ENCODE measurements around the gene SEMA4D.

Gene SEMA4D

GRCh38 chr9:89446261-89446960 is 51.5 kb downstream of the SEMA4D start:
- DNase-seq (ENCODE audit: low read depth in 2 of 2), result no peak

GRCh38 chr9:89445801-89446251 is 52.1 kb downstream of the SEMA4D start:
- DNase-seq (ENCODE audit: low read depth in 2 of 2), result no peak

DNA sequence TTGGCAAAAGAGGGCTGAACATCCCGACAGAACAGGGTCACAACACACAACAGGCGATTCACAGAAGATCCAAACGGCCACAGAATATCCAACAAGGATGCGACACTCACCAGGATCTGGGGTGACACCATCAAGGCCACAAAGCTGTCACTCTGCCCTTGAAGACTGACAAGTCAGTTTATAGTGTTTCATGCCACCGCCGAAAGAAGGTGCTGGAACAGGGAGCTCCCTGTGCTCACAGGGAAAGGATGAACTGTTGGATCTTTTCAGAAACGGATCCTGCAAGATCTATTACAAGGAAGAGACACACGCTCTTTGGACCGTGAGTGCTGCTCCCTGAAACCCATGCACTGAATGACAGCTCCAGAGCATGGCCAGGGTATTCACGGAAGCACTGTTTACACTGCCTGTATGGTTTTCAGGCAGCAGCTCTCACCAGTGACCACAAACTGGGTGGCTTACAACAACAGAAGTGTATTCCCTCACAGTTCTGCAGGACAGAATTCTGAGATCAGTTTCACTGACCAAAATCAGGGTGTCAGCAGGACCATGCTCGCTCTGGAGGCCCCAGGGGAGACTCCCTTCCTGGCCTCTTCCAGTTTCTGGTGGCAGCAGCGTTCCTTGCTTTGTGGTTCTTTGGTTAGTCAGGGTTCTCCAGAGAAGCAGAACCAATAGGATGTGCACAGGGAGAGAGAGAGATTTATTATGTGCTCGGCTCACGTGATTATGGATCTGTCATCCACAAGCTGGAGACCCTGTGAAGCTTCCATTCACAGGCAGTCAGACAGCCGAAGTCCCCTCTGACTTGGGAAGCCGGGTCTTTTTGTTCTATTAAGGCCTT is 52.8 kb downstream of the SEMA4D start:
- DNase-seq (ENCODE audit: low read depth in 2 of 2), result no peak

- DNase-seq (ENCODE audit: low read depth in 2 of 2), result no peak
These were observed 53.6 kb downstream of the SEMA4D start for GRCh38 chr9:89444274-89444673.

DNA sequence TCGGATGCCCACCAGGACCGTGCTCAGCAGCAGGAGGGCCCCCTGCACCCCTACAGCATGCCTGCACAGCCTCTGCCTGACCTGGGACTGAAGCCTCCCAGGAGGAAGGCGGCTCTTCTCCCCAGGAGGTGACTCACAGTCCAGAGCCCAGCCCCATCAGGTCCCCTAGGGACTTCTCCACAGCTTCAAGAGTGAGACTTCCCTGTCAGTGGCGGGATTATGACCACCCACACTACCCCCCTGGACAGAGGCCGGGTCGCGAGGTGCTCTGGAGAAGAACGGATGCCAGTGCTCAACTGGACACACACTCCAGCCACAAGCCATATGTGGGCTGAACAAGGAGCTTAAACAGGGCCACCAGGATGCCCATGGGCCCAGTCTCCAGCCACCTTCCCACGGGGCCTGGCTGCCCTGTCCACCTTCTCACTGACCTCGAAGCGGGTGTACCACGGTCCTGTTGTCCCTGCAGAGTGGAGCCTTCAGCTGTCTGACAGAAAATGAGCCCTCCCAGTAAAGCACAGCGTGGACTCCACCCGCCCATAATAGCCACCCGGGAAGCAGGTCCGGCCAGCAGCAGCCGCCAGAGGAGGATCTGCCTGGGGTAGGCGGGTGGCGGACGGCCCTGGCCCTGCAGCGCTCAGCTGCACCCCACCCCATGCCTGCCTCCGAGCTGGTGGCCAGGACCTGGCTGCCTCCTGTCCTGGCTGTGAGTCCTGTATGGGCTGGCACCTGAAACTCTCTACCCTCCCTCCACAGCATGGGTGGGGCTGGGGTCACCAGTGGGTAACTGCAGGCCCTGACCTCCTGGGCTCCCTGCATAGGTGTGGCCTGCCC is 54.7 kb downstream of the SEMA4D start:
- no peak for DNase-seq (ENCODE audit: low read depth in 2 of 2)

GRCh38 chr9:89442501-89442978 is 55.4 kb downstream of the SEMA4D start:
- no peak for DNase-seq (ENCODE audit: low read depth in 2 of 2)

GRCh38 chr9:89441986-89442385 is 55.9 kb downstream of the SEMA4D start:
- DNase-seq (ENCODE audit: low read depth in 2 of 2), result no peak

DNA sequence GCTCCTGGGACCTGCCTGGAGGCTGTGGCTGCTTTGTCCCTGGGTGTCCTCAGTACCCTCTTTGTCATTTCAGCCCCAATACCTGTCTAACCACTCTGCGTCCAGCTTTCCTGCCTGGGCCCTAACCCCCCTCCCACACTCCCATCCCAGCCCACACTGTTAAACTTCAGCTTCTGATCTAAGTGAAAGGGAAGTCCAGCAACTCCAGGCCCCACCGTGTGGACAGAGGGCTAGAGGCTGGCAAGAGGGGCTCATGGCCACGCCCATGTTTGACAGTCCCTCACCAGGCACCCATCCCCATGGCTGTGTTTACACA is 56.3 kb downstream of the SEMA4D start:
- DNase-seq (ENCODE audit: low read depth in 2 of 2), result no peak

- DNase-seq (ENCODE audit: low read depth in 2 of 2), result no peak
These were observed 56.8 kb downstream of the SEMA4D start for GRCh38 chr9:89440951-89441654.

DNA sequence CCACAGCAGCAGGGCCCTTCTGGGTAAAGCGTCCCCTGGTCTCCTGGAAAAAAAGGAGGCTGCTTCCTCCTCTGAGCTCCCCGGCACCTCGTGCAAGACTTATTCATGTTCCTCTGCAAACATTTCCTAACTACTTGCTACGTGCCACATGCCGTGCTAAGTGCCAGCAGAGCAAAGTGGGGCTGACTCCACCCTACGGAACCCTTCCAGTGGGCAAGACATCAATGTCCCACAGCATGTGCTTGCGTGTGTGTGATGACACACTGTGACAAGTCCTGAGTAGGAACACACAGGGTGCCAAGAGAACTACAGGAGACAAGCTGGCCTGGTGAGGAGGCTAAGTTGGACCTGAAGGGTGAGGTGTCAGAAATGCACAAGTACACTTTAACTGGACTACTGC is 57.4 kb downstream of the SEMA4D start:
- DNase-seq (ENCODE audit: low read depth in 2 of 2), result no peak

DNA sequence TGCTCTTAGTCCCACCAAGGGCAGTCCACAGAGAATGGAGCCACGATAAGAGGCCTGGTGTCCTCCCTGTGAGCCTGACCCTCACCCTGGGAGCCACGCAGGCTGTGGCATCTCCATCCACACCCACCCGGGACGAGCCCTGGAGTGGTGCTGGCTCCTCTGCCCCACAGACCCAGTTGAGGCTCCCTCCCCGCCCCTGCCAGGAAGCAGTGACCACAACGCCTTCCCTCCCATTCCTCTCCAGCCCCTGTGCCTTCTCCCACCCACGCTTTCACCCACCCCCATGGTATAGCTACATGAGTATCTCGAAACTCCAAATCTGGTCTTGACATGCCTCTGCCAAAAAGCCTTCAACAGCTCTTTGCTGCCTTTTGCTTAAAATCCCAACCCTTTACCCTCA is 57.9 kb downstream of the SEMA4D start:
- no peak for DNase-seq (ENCODE audit: low read depth in 2 of 2)

DNA sequence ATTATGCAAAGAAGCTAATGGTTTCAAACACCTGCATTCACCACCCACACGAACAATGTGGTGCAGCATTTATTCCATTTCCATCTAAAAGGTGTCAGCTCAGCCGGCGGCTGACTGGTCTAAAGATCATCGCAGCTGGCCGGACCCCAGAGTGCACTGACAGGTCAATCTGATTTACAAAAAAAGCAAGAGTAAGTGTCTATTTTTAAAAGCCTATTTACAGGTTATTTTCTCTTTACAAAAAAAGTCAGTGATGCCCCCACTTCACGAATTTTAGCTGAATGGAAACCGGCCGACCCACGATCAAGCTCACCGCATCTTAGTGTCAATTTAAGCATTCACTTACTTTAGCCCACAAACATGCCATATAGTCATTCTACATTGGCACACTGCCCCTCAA is 58.3 kb downstream of the SEMA4D start:
- DNase-seq (ENCODE audit: low read depth in 2 of 2), result no peak

- DNase-seq (ENCODE audit: low read depth in 2 of 2), result no peak
These were observed 59.7 kb downstream of the SEMA4D start for GRCh38 chr9:89438194-89438593.

DNA sequence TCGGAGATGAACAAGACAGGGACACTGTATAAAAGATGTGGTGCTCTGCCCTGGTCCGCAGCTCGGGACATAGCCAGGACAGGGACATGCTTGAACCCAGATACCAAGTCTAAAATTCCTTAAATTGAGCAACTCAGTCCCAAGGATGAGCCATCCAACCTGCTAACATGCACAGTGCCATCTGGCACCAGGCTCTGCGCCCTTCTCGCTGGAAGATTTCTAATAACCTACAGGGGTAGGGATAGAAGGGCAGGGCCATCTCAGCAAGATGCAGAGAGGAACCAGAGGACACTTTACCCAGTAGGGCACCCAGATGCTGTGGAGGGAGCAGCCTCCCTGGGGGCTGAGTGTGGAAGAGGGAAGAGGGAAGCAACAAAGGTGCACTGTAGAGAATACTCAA is 60.1 kb downstream of the SEMA4D start:
- DNase-seq (ENCODE audit: low read depth in 2 of 2), result no peak

GRCh38 chr9:89436963-89437625 is 60.8 kb downstream of the SEMA4D start:
- DNase-seq (ENCODE audit: low read depth in 2 of 2), result no peak

GRCh38 chr9:89436326-89436725 is 61.6 kb downstream of the SEMA4D start:
- no peak for DNase-seq (ENCODE audit: low read depth in 2 of 2)

GRCh38 chr9:89435071-89435823 is 62.7 kb downstream of the SEMA4D start:
- no peak for DNase-seq (ENCODE audit: low read depth in 2 of 2)

DNA sequence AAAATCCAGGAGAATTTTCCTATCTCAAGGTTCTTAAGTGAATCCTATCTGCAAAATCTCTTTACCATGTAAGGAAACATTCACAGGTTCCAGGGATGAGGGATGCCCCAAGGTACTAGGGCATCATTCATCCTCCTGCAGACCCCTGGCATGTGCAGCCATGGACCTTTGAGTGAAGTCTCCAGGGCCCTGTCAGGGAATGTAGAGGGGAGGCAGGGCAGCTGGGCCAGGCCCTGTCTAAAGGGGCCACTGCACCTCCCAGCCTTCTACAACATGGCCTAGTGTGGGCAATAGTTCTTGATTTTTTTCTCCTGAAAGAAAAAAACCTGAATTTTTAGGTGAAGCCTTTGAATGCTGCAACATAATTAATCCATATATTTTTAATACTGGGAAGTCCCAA is 63.3 kb downstream of the SEMA4D start:
- no peak for DNase-seq (ENCODE audit: low read depth in 2 of 2)

DNA sequence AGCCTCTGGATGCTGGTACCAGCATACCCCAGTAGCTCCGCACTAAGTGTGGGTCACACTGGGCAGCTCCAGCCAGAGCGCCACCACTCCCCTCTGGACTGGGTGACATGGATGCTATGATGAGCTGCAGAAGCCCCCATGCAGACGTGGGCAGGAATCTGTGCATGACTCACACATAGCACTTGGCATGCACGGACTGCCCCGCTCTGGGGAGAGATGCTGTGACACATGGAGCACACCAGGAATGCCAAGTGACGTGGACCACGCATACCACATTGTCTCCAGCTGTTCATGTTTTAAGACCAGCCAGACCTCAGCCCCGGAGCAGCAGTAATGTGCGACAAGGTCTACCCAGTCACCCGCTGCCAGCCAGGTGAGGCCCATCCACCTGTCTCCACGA is 64.1 kb downstream of the SEMA4D start:
- DNase-seq (ENCODE audit: low read depth in 2 of 2), result no peak

DNA sequence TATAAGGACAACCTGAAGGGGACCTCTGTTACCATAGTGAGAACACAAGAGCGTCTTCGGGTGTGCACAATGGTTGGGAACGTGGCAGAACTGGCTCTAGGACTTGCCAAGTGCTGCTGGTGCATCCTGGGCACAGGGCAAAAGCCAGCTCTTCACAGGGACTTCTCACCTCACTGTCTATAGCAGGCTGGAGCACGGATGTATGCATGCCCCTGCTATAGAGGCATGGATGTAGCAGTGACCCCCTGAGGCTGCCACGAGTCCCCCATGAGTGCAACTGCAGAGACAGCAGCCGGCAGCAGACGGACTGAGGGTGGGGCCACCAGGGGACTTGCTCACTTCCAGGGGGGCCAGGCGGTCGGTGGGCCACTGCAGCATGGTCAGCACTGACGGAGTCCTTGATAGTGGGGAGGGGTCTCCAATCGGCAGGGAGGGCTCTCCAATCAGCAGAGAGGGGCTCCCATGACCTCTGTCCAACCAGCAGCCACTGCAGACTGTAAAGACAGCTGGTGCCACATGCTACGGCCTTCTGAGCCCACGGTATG is 64.9 kb downstream of the SEMA4D start:
- no peak for DNase-seq (ENCODE audit: low read depth in 2 of 2)

All from stimulated activated CD8-positive, alpha-beta memory T cell treated with anti-CD3 and anti-CD28 coated beads, Interleukin-2, amount 100 ng/mL, for 1 hour (primary cell).